HepG2 (cell line): ENCODE data around the gene FGD4. TPM values are rescaled to one million over a fixed set of nuclear protein-coding genes. Genes with fewer than 3 reads are reported as not detected.
A peak's percentile ranks its signal among the peaks of the same experiment; 100 is the strongest.

Source experiments
- ATF7-NPFF ChIP-seq: sonication (generic); formaldehyde crosslinking; IDR thresholded peaks from 2 replicates; pipeline ENCODE4 v1.8.1; 2023; ENCODE audit warnings: mild to moderate bottlenecking, low read depth, missing genetic modification reagents, moderate library complexity
- CSRNP1 ChIP-seq: sonication (generic); formaldehyde crosslinking; IDR thresholded peaks from 2 replicates; pipeline ENCODE4 v1.8.1; 2023; ENCODE audit warnings: mild to moderate bottlenecking, missing genetic modification reagents
- DMTF1 ChIP-seq: sonication (generic); formaldehyde crosslinking; IDR thresholded peaks from 2 replicates; pipeline ENCODE4 v1.4.0; 2020; ENCODE audit warnings: mild to moderate bottlenecking, missing genetic modification reagents
- DPF2 ChIP-seq: sonication (generic); formaldehyde crosslinking; IDR thresholded peaks from 2 replicates; pipeline ENCODE4 v1.4.0; 2020; ENCODE audit warnings: mild to moderate bottlenecking, low read depth, missing genetic modification reagents, borderline replicate concordance
- EP300 ChIP-seq, 3 experiments: sonication (generic) in 1 of 3; formaldehyde crosslinking in 1 of 3; IDR thresholded peaks; 2 replicates each; pipeline versions ENCODE4 v1.5.1 to v1.6.1; 2011 to 2020; ENCODE audit warnings: low read depth in 2 of 3, low read length in 2 of 3, borderline replicate concordance in 1 of 3, improper control_type of control experiment in 1 of 3, mild to moderate bottlenecking in 1 of 3, missing genetic modification reagents in 1 of 3, moderate library complexity in 1 of 3
- FOXO4 ChIP-seq: sonication (generic); formaldehyde crosslinking; conservative IDR thresholded peaks from 2 replicates; pipeline ENCODE4 v1.8.1; 2023; ENCODE audit warnings: missing genetic modification reagents
- HIVEP1 ChIP-seq: sonication (generic); formaldehyde crosslinking; IDR thresholded peaks from 2 replicates; pipeline ENCODE4 v1.4.0; 2020; ENCODE audit warnings: mild to moderate bottlenecking, missing genetic modification reagents
- HNRNPK ChIP-seq: fragments of 200-400 bp; formaldehyde crosslinking; IDR thresholded peaks from 2 replicates; pipeline ENCODE4 v1.6.1; 2018; ENCODE audit warnings: low read length, low read depth, moderate library complexity, mild to moderate bottlenecking; ENCODE audit not compliant: poor library complexity, severe bottlenecking
- IRF2 ChIP-seq: IDR thresholded peaks from 2 replicates; pipeline ENCODE4 v1.6.1; 2018; ENCODE audit warnings: missing genetic modification reagents, missing compliant biosample characterization
- KLF11 ChIP-seq: IDR thresholded peaks from 2 replicates; pipeline ENCODE4 v1.6.1; 2016; ENCODE audit warnings: missing compliant biosample characterization
- MYNN ChIP-seq: sonication (generic); formaldehyde crosslinking; IDR thresholded peaks from 2 replicates; pipeline ENCODE4 v1.4.0; 2020; ENCODE audit warnings: mild to moderate bottlenecking, low read depth, missing genetic modification reagents
- PLSCR1 ChIP-seq: sonication (generic); formaldehyde crosslinking; IDR thresholded peaks from 2 replicates; pipeline ENCODE4 v1.5.0; 2020; ENCODE audit warnings: missing genetic modification reagents, mild to moderate bottlenecking, borderline replicate concordance
- RARG ChIP-seq: sonication (generic); formaldehyde crosslinking; IDR thresholded peaks from 2 replicates; pipeline ENCODE4 v1.4.0; 2020; ENCODE audit warnings: low read depth, mild to moderate bottlenecking, missing genetic modification reagents
- TAF1 ChIP-seq: sonication (generic); formaldehyde crosslinking; IDR thresholded peaks from 2 replicates; pipeline ENCODE4 v1.4.0; 2020; ENCODE audit warnings: missing genetic modification reagents
- ZBTB44 ChIP-seq: sonication (generic); formaldehyde crosslinking; IDR thresholded peaks from 2 replicates; pipeline ENCODE4 v1.4.0; 2020; ENCODE audit warnings: missing genetic modification reagents
- ZIK1 ChIP-seq: sonication (generic); formaldehyde crosslinking; IDR thresholded peaks from 2 replicates; pipeline ENCODE4 v1.5.0; 2020; ENCODE audit warnings: mild to moderate bottlenecking, low read depth, missing genetic modification reagents, borderline replicate concordance
- ZNF180 ChIP-seq: sonication (generic); formaldehyde crosslinking; IDR thresholded peaks from 2 replicates; pipeline ENCODE4 v1.4.0; 2020; ENCODE audit warnings: low read depth, missing genetic modification reagents, borderline replicate concordance
- ZNF580 ChIP-seq: IDR thresholded peaks from 2 replicates; pipeline ENCODE4 v1.6.1; 2016; ENCODE audit warnings: low read depth, borderline replicate concordance
- ZNF605 ChIP-seq: sonication (generic); formaldehyde crosslinking; IDR thresholded peaks from 2 replicates; pipeline ENCODE4 v1.8.0; 2022; ENCODE audit warnings: mild to moderate bottlenecking, missing genetic modification reagents
- polyA plus RNA-seq, 8 experiments: library from polyadenylated mRNA; depleted of rRNA in 3 of 8; stranded (reverse) in 7 of 8; unstranded in 1 of 8; fragments of >200 nt; fragmentation: Illumina TruSeq in 4 of 8; extraction: Trizol in 4 of 8; gene quantifications; 2 replicates each; pipeline versions ENCODE4 v1.2.1 to v1.2.3, GENCODE V29; 2011 to 2016; ENCODE audit warnings: low read depth in 4 of 8, missing spikeins in 1 of 8, mixed read lengths in 1 of 8; ENCODE audit not compliant: insufficient read depth in 1 of 8
- total RNA-seq, 5 experiments: library from RNA; depleted of rRNA; stranded (reverse); fragments of >200 nt; fragmentation: Illumina TruSeq; extraction: Trizol; gene quantifications; 2 replicates each; pipeline ENCODE4 v1.2.3, GENCODE V29; 2016; ENCODE audit warnings: low read depth in 1 of 5

FGD4 gene
- total and polyA plus RNA-seq, 2 of the 13 experiments (the other 11 are each of a cell fraction or from before 2014, with no cell fraction given), result 4.6 to 6.6 TPM

- no peak for TF ChIP-seq DMTF1
- TF ChIP-seq KLF11 (CRISPR knock-in tag), result no peak
- TF ChIP-seq HIVEP1 (CRISPR knock-in tag), result peak; percentile 38
- no peak for TF ChIP-seq FOXO4
- TF ChIP-seq ZBTB44, result no peak
- TF ChIP-seq CSRNP1, result no peak
- TF ChIP-seq ZNF180, result no peak
- no peak for TF ChIP-seq RARG (CRISPR knock-in tag)
- TF ChIP-seq ZIK1 (CRISPR knock-in tag), result no peak
- TF ChIP-seq EP300 (IDR thresholded peaks at IDR 0.05; ENCODE audit: low read depth in 2 of 2, low read length in 2 of 2), result no peak
- no peak for TF ChIP-seq EP300 (CRISPR knock-in tag; IDR thresholded peaks at IDR 0.05; ENCODE audit: borderline replicate concordance)
- TF ChIP-seq MYNN (CRISPR knock-in tag), result no peak
- no peak for TF ChIP-seq IRF2
- no peak for TF ChIP-seq DPF2 (CRISPR knock-in tag)
- peak; percentile 71 for TF ChIP-seq HNRNPK
- no peak for TF ChIP-seq PLSCR1
- TF ChIP-seq ZNF605, result peak; percentile 64
- peak; percentile 48 for TF ChIP-seq TAF1 (CRISPR knock-in tag)
- TF ChIP-seq ZNF580 (CRISPR knock-in tag), result 0 out of 2 replicates have a peak, but pooled peaks have one; percentile 41
- TF ChIP-seq ATF7-NPFF (CRISPR knock-in tag), result peak; percentile 77
These were observed at the start of gene FGD4 (continued) for GRCh38 chr12:32399370-32400113.
